Spleen (tissue), 7 donors: ENCODE measurements around the gene L2HGDH.

Source experiments
- CTCF ChIP-seq, 11 experiments: fragments of 200-600 bp in 7 of 11; fragments of 450-650 bp in 4 of 11; sonication (generic) in 4 of 11; IDR thresholded peaks in 8 of 11; conservative IDR thresholded peaks in 3 of 11; 1 replicate in 7 of 11; 2 replicates in 4 of 11; pipeline versions ENCODE4 v1.4.0 to v1.8.0; 2016 to 2021; ENCODE audit warnings: antibody characterized with exemption in 11 of 11, inconsistent platforms in 4 of 11, mild to moderate bottlenecking in 1 of 11
- POLR2A ChIP-seq, 3 donors: fragments of 450-650 bp; IDR thresholded peaks; one replicate each; pipeline ENCODE4 v1.5.1; 2017; ENCODE audit warnings: antibody characterized with exemption in 3 of 3, mild to moderate bottlenecking in 1 of 3
- POLR2AphosphoS5 ChIP-seq, 3 donors: sonication (generic); formaldehyde crosslinking; IDR thresholded peaks; one replicate each; pipeline ENCODE4 v1.5.1; 2017; ENCODE audit warnings: antibody characterized with exemption in 3 of 3
- donor health status: DM: no; HTN: no; CAD: no; lungs with moderate emphysema.
- donor health status: DM: no; HTN: no; CAD: no.
- donor health status: DM: no; HTN: no; CAD: no.

GRCh38 chr14:50318031-50318626 is 6.1 kb upstream of the L2HGDH start:
- TF ChIP-seq CTCF (IDR thresholded peaks at IDR 0.05 in 8 of 11, conservative IDR thresholded peaks at IDR 0.05 in 3 of 11) (peak in 8 of 11 experiments; percentile 36 to 69 (median 50)), POLR2AphosphoS5 (IDR thresholded peaks at IDR 0.05) (no peak), POLR2A (IDR thresholded peaks at IDR 0.05) (no peak)
